ENCODE results near the gene ISG15. TPM values are rescaled to one million over a fixed set of nuclear protein-coding genes. Genes with fewer than 3 reads are reported as not detected.
A peak's percentile ranks its signal among the peaks of the same experiment; 100 is the strongest.

The ISG15 gene
- total and polyA plus RNA-seq, 9 of the 15 experiments (the other 6 are each of a cell fraction or from before 2014, with no cell fraction given): 0.40 to 58.3 (median 12.2) TPM

DNA sequence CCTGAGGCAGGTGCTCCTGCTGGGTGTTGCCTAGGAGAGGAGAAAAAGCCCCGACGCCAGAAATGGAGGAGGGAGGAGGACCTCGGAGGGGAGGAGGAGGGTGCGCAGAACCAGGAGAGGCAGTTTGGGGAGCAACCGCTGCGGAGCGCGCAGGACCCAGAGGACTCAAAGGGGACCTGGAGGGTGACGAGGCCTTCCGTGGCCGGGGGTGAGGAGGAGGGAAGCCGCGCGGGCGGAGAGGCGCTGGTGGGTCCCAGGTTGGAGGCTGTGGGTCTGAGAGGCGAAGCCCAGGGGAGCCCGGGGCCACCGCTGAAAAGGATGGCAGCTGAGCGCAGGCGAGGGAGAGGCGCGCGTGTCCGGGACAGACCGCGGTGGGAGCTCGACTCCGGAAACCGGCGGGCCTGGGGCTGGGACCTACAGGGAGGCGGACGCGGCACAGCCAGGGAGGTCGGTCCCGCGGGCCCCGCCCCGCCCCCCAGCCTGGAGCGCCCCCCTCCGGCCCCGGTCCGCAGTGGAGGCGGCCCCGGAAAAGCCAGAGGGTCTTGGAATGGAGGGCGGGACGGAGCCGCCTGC, 45.7 kb downstream of the ISG15 start (continued):
- TF ChIP-seq, protein P1, sequence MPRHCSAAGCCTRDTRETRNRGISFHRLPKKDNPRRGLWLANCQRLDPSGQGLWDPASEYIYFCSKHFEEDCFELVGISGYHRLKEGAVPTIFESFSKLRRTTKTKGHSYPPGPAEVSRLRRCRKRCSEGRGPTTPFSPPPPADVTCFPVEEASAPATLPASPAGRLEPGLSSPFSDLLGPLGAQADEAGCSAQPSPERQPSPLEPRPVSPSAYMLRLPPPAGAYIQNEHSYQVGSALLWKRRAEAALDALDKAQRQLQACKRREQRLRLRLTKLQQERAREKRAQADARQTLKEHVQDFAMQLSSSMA (CRISPR knock-in tag; IDR thresholded peaks at IDR 0.05): no peak
- TF ChIP-seq KHSRP (IDR thresholded peaks at IDR 0.05) (no peak), RFX7 (CRISPR knock-in tag; IDR thresholded peaks at IDR 0.05) (no peak), ZNF12 (CRISPR knock-in tag; IDR thresholded peaks at IDR 0.05) (0 out of 2 replicates have a peak, but pooled peaks have one; percentile 9), ZNF217 (CRISPR knock-in tag; IDR thresholded peaks at IDR 0.05) (no peak), MCM2 (IDR thresholded peaks at IDR 0.05; ENCODE audit: low read depth) (no peak), PRMT5 (CRISPR knock-in tag; IDR thresholded peaks at IDR 0.05) (no peak), BRF1 (IDR thresholded peaks at IDR 0.05; ENCODE audit: borderline replicate concordance, extremely low read depth, insufficient read length) (no peak), BRCA1 (IDR thresholded peaks at IDR 0.05) (no peak), BRCA1 (CRISPR knock-in tag; IDR thresholded peaks at IDR 0.05) (no peak), CHCHD3 (CRISPR knock-in tag; IDR thresholded peaks at IDR 0.05) (no peak), ZNF274 (IDR thresholded peaks at IDR 0.05; ENCODE audit: borderline replicate concordance, low read depth, low read length) (no peak), PTBP1 (IDR thresholded peaks at IDR 0.05; ENCODE audit: low read depth, low read length) (no peak), ZC3H4 (CRISPR knock-in tag; IDR thresholded peaks at IDR 0.05; ENCODE audit: borderline replicate concordance) (no peak), PURB (CRISPR knock-in tag; IDR thresholded peaks at IDR 0.05; ENCODE audit: low read depth) (no peak), BMI1 (IDR thresholded peaks at IDR 0.05; ENCODE audit: low read length) (no peak), POLR3G (IDR thresholded peaks at IDR 0.05; ENCODE audit: extremely low read depth, insufficient read length, insufficient replicate concordance) (no peak), ZNF41 (CRISPR knock-in tag; conservative IDR thresholded peaks at IDR 0.05) (no peak), SIRT6 (IDR thresholded peaks at IDR 0.05; ENCODE audit: low read depth, low read length) (no peak), MTA1 (IDR thresholded peaks at IDR 0.05; ENCODE audit: borderline replicate concordance) (0 out of 2 replicates have a peak, but pooled peaks have one; percentile 22)
- TF ChIP-seq, protein P2, sequence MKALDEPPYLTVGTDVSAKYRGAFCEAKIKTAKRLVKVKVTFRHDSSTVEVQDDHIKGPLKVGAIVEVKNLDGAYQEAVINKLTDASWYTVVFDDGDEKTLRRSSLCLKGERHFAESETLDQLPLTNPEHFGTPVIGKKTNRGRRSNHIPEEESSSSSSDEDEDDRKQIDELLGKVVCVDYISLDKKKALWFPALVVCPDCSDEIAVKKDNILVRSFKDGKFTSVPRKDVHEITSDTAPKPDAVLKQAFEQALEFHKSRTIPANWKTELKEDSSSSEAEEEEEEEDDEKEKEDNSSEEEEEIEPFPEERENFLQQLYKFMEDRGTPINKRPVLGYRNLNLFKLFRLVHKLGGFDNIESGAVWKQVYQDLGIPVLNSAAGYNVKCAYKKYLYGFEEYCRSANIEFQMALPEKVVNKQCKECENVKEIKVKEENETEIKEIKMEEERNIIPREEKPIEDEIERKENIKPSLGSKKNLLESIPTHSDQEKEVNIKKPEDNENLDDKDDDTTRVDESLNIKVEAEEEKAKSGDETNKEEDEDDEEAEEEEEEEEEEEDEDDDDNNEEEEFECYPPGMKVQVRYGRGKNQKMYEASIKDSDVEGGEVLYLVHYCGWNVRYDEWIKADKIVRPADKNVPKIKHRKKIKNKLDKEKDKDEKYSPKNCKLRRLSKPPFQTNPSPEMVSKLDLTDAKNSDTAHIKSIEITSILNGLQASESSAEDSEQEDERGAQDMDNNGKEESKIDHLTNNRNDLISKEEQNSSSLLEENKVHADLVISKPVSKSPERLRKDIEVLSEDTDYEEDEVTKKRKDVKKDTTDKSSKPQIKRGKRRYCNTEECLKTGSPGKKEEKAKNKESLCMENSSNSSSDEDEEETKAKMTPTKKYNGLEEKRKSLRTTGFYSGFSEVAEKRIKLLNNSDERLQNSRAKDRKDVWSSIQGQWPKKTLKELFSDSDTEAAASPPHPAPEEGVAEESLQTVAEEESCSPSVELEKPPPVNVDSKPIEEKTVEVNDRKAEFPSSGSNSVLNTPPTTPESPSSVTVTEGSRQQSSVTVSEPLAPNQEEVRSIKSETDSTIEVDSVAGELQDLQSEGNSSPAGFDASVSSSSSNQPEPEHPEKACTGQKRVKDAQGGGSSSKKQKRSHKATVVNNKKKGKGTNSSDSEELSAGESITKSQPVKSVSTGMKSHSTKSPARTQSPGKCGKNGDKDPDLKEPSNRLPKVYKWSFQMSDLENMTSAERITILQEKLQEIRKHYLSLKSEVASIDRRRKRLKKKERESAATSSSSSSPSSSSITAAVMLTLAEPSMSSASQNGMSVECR (CRISPR knock-in tag; IDR thresholded peaks at IDR 0.05): peak; percentile 11; the same call in 1 of the 2 replicates
- TF ChIP-seq, protein P3, sequence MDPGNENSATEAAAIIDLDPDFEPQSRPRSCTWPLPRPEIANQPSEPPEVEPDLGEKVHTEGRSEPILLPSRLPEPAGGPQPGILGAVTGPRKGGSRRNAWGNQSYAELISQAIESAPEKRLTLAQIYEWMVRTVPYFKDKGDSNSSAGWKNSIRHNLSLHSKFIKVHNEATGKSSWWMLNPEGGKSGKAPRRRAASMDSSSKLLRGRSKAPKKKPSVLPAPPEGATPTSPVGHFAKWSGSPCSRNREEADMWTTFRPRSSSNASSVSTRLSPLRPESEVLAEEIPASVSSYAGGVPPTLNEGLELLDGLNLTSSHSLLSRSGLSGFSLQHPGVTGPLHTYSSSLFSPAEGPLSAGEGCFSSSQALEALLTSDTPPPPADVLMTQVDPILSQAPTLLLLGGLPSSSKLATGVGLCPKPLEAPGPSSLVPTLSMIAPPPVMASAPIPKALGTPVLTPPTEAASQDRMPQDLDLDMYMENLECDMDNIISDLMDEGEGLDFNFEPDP (CRISPR knock-in tag; IDR thresholded peaks at IDR 0.05): no peak
- TF ChIP-seq, protein P4, sequence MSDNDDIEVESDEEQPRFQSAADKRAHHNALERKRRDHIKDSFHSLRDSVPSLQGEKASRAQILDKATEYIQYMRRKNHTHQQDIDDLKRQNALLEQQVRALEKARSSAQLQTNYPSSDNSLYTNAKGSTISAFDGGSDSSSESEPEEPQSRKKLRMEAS (CRISPR knock-in tag; IDR thresholded peaks at IDR 0.05): no peak
- TF ChIP-seq, protein P5, sequence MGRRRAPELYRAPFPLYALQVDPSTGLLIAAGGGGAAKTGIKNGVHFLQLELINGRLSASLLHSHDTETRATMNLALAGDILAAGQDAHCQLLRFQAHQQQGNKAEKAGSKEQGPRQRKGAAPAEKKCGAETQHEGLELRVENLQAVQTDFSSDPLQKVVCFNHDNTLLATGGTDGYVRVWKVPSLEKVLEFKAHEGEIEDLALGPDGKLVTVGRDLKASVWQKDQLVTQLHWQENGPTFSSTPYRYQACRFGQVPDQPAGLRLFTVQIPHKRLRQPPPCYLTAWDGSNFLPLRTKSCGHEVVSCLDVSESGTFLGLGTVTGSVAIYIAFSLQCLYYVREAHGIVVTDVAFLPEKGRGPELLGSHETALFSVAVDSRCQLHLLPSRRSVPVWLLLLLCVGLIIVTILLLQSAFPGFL (CRISPR knock-in tag; IDR thresholded peaks at IDR 0.05): no peak
